Measurements from ENCODE around the gene RAD50.
A peak's percentile ranks its signal among the peaks of the same experiment; 100 is the strongest.
"Not testable (repeated sequence)": the region's sequence is repeated elsewhere in the genome, so short reads cannot be mapped to it uniquely, and the experiment has no call there.

RAD50 gene

DNA sequence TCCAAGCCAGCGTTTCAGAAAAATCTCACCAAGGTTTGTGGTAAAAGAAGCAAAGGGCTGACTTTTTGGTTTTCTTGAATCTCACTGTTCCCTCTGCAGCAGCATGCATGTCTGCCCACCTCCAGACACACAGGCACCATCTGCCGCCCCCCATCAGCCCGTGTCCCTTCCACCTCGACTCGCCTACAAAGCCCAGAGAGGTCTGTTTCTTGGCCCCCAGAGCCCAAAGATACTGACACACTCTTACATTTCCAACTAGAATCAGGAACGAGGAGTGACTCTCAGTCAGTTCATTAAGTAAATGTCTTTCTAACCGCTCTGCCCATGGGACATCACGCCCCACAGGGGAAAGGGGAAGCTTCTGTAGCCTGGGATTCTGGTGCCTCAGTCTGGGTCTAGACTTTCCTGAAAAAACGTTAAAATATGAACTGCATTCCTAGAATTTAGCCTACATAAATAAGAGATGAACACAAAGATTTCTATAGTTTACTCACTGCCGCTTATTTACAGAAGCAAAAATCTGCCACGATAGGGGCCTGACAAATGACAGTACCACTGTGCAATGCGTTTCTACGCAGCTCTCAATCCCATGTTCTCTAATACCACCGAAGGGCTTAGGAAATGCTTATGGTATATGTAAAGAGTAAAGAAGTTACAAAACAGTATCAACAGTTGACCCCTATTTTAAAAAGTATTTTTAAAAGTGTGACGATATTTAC is 121.1 kb downstream of the RAD50 start:
- ATAC-seq, result no peak

DNA sequence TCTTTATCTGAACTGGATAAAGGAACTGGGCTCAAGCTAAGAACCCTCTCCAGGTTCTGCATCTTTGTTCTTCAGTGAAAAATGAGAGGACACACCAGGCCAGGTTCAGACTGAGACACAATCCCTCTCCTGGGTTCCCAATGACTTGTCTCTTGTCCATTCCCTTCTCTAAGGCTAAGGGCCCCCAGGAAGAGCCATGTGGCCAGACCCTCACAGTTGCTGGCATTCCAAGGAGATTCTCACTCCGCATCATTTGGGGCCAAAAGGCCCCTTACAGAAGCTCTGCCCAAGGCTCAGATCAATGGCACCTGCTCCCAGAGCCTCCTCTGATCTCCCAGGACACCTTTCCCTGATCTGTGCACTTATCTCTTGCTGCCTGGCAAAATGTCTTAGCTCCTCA is 122.0 kb downstream of the RAD50 start:
- ATAC-seq, result no peak

DNA sequence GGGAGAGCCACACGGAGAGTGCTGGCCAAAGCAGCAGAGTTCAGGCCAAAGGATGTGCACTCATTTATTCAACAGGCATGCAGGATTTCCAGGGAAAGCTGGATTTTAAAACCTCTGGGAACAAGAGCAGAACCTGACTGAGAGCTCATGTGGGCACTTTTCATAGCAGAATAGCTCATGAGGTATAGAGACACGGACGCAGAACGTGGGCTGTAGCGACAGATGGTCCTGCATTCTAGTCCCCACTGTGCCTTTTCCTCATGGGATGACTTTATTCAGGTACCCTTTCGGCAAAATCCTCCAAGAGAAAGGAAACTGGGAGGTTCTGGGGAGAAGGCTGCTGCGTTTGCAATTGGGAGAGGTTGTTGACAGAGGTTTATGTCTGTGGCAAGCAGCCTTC is 122.4 kb downstream of the RAD50 start:
- no peak for ATAC-seq

DNA sequence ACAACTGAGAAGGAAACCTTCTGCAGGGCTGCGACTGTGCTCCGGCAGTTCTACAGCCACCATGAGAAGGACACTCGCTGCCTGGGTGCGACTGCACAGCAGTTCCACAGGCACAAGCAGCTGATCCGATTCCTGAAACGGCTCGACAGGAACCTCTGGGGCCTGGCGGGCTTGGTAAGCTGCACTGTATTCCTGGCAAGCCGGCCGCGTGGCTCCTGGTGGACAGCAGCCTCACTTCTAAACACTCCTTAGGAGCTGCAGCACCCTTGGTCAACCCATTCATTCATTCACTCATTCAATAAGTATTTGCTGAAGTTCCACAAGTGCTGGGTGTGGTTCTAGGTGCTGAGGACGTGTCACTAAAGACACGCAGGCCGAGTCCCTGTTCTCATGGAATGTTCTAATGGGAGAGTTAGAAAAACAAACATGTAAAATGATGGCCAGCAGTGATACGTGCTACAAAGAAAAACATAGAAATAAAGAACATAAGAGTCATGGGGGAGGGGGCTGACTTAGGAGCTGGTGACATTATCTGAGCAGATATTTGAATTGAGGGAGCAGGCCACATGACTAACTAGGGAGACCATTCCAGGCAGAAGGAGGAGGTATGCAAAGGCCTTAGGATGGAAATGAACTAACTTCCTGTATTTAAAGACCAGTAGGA is 123.1 kb downstream of the RAD50 start:
- ATAC-seq, result no peak

DNA sequence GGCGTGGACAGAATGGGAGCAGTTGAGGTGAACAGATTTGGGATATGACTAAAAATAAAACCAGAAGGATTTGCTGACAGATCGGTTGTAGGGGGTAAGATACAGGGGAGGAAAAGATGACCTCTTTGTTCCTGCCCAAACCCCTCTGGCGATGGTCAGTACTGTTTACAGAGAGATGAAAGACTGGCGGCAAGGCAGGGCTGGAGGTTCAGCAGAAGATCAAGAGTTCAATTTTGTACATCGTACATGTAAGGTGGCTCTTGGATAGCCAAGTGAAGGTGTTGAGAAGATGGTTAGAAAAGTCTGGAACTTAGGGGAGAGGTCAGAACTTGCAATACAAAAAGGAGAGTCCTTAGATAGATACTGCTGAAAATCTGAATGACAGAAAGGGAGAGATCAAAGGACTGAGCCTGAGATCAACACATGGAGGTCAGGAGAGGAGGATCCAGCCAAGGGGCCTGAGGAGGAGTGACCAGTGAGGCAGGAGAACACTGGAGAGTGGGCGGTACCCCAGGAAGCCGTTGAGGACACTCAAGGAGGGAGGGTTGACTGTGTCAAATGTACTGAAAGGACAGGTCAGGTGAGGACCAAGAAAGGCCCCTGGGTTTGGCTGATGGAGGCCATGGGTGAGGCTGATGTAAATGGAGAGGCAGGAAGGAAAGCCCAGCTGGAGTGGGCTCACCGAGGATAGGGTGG is 124.2 kb downstream of the RAD50 start:
- no peak for ATAC-seq

DNA sequence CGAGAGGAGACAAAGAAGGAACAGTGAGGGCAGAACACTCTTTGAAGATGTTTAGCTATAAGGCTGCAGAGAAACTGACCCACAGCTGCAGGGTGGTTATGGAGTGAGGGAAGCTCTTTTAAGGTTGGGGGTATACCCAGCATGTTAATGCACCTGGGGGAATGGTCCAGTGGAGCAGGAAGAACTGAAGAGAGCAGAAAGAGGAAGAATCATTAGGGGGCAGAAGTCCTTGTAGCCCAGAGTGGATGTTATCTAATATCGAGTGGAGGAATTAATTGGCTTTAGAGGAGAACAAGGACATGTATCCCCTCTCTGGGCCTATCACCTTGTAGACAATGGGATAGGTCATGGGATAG is 124.7 kb downstream of the RAD50 start:
- no peak for ATAC-seq

DNA sequence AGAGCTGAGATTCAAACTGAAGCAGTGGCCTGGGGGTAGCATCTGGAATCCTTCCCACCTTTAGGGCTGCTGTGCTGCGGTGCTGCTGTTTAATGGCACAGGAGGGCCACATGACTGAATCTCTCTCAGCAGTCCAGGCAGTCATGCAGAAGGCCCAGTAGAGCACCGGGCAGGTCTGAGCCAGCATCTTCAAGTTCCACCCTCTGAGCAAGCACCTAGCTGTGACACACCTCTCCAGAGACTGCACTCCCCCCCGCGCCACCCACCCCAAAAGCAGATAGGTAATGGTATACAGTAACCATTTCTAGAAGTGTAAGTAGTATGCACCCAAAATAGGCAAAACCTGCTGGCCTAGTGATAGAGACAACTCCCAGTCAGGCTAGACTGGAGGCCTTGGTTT is 125.2 kb downstream of the RAD50 start:
- no peak for ATAC-seq

DNA sequence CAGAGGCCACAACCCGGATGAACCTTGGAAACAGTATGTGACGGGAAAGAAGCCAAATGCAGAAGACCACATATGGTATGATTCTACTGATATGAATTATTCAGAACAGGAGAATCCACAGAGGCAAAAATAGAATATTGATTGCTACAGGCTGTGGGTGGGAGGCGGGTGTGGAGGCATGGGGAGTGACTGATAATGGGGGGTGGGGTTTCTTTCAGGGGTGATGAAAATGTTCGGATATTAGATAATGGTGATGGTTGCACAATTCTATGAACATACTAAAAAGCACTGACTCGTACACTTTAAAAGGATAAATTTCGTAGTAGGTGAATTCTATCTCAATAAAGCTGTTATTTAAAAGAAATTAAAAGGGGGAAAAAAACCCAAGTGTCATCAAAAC is 127.7 kb downstream of the RAD50 start:
- ATAC-seq, result no peak

DNA sequence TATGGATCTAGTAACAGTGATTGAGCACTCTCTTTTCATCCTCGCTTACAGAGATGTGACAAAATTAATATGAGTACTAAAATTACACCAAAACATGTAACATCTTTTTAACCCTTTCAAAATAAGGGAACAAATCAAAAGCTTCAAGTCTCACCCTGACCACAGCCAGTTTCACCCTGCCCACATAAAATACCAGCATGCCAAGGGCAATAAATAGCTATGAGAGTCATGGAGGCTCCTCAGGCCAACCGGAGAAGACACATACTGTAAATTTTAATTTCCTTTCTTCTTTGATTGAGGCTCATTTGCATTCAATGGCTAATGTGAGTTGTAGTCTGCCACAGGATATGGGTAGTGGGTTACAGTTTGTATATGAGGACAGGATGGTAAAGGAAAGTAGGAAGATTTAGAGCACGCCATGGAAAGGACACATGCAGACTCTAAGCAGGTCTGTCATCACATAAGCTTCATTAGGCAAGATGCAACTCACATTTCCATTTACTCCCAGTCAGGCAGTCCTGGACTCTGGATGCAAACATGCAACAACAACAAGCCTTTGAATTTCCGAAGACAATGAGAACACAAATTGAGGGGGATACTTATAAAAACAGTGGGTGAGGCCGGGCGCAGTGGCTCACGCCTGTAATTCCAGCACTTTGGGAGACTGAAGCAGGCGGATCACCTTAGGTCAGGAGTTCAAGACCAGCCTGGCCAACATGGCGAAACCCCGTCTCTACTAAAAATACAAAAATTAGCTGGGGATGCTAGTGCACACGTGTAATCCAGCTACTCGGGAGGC is 128.3 kb downstream of the RAD50 start:
- ATAC-seq, result no peak

DNA sequence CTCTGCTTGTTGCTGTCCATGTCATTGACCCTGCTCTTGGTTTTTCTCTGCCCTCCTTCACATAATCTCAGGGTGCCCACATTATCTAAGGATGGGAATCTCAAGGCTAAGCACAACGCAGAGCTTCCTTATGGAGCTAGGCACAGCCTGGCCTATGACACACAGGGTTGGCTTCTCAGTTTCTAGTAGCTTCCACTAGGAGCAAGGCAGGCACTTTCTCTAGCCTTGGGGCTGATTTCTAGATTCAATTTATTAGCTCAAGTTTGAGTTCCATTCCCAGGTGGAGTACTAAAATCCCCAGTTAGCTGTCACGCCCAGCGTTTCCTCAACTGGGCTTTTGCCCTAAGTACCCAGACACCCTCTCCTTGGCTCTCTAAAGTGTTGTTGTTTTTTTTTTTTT is 129.4 kb downstream of the RAD50 start:
- no peak for ATAC-seq

DNA sequence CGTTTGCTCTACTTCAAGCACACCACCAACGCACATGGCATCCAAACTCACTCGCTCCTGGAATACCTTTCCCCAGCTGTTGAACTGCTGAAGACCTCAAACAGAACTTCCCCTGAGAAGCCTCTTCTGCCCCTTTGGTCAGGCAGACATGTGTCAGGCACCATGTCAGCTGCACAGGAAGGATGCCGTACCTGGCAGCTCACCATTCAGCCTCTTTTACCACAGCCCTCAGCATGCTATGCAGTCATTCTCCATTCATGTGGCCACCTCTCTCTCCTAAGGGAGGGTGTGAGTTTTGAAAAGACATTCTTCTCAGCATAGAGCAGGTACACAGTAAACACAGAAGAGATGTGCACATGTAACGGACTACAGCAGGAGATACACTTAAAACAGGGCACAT is 131.2 kb downstream of the RAD50 start:
- peak; percentile 48 to 57 for ATAC-seq

DNA sequence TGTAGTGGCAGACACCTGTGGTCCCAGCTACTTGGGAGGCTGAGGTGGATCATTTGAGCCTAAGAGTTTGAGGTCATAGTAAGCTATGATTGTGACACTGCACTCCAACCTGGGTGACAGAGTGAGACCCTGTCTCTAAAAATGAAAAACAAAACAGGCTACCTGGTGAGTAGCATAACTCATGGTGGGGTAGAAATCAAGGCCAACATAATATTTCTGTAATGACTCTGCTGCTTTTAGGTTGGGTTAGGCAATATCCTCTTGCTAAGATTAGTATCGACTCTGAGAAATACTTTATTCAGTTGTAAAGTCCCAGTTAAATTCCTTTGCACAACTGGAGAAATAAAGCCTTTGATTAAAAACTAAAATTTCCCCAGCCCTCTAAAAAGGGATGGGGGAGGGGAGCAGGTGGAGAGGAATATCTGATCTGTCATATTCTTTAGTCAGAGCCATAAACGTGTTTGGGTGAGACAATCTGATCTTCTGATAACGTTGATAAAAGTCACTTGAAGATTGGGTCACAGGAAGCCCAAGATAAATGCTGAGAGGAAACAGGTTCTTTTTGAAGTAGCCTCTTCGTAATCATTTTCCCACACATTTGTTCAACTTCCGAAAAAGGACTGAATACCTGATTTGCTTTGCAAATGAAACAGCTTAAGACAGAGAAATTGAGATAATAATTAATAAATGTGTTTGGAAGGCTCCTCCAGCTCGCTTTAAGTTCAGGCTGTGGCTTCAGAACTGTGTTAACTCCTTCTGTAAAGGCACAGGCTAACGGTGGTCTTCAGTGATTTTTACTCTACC is 132.0 kb downstream of the RAD50 start:
- peak; percentile 80 to 81 for ATAC-seq

DNA sequence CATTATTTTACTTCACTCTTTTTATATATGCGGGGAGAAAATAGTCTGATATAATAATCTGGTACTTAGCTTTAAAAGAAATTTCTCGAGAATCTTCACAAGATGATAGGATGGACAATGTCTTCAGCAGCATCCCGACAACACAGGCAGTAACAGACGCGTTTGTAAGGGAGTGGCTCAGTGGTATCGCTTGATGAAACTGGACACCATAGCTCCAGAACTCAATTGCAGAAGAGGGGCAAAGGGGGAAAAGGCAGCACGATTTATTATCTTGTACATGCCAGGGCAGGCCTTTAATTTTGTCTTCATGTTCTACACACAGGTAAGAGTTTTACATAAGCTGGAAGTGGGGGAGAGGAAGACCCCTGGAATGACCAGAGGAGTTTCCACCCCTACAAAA is 132.7 kb downstream of the RAD50 start:
- no peak for ATAC-seq

DNA sequence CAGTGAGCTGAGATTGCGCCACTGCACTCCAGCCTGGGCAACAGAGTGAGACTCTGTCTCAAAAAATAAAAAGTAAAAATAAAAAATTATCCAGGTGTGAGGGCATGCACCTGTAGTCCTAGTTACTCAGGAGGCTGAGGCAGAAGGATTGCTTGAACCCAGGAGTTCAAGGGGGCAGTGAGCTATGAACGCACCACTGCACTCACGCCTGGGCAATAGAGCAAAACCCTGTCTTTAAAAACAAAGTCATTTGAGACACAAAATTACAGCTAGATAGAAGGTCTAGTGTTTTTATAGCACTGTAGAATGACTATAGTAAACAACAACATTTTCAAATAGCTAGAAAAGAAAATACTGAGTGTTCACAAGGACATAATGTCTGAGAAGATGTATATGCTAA is 133.4 kb downstream of the RAD50 start:
- no peak for ATAC-seq

DNA sequence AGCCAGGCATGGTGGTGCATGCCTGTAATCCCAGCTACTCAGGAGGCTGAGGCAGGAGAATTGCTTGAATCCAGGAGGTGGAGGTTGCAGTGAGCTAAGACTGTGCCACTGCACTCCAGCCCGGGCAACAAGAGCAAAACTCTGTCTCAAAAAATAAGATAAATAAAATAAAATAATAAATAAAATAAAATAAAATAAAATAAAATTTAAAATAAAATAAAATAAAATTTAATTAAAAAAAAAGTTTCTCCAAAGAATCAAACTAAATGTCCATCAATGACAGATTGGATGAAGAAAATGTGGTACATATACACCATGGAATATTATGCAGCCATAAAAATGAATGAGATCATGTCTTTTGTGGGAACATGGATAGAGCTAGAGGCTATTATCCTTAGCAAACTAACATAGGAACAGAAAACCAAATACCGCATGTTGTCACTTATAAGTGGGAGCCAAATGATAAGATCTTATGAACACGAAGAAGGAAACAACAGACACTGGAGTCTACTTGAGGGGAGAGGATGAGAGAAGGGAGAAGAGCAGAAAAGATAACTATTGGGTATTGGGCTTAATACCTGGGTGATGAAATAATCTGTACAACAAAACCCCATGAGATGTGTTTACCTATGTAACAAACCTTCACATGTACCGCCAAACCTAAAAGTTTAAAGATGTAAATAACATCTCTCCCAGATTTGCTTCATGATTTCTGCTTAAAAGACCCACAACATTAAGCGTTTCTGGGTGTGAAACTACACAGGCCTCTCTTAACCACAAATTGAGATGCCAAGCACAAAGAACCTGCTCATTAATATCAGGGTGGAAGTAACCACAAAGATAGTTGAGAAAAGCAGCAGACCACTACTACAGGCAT is 135.2 kb downstream of the RAD50 start:
- ATAC-seq, result not testable (repeated sequence)

DNA sequence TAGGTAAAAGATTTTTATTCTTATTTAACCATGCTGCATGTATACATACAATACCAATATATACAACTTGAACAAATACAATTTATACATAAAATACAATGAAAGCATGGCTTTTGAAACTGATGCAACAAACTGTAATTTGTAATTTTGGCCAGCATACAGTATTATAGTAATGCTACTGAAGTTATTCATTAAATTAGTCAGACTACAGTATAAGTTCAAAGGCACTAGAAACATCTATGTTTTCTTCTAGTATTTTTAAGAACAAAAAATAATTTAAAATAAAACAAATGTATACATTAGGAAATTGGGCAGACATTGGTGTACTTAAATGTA is 135.8 kb downstream of the RAD50 start:
- no peak for ATAC-seq
